Measurements from ENCODE around the gene CDH13. TPM values are rescaled to one million over a fixed set of nuclear protein-coding genes. Genes with fewer than 3 reads are reported as not detected.

CDH13 gene
- total RNA-seq, 2 experiments from 2014 or later: not detected

DNA sequence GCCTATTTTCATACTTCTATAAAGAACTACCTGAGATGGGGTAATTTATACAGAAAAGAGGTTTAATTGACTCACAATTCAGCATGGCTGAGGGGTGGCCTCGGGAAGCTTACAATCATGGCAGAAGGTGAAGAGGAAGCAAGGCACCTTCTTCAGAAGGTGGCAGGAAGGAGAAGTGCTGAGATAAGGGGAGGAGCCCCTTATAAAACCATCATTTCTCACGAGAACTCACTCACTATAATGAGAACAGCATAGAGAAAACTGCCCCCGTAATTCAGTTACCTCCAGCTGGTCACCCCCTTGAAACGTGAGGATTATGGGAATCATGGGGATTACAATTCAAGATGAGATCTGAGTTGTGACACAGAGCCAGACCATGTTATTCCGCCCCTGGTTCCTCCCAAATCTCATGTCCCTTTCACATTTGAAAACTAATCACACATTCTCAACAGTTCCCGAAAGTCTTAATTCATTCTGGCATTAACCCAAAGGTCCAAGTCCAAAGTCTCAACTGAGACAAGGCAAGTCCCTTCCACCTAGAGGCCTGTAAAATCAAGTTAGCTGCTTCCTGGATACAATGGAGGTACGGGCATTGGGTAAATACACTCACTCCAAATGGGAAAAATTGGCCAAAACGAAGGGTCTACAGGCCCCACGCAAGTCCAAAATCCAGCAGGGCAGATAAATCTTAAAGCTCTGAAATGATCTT is 237.7 kb downstream of the CDH13 start:
- no peak overlapping the region for H3K4me3 ChIP-seq (ENCODE audit: low read depth, low read length, poor library complexity, severe bottlenecking)
- no peak overlapping the region for H2AFZ ChIP-seq (ENCODE audit: low read length)
- H3K4me1 ChIP-seq (ENCODE audit: insufficient read depth, low read length, poor library complexity, severe bottlenecking): no peaks in the 10 kb centered on the region
- no peak for DNase-seq (ENCODE audit: low spot score)
- CTCF ChIA-PET (ENCODE audit: unreplicated experiment): no interaction called here
- no peaks in the 10 kb centered on the region for H3K9me2 ChIP-seq (ENCODE audit: insufficient read depth, low read length)
- POLR2A ChIA-PET: no interaction called here
- H4K20me1 ChIP-seq (ENCODE audit: insufficient read depth, low read length): no peaks in the 10 kb centered on the region
- BruUV-seq (replicated peaks): no TSS peak
- no peaks in the 10 kb centered on the region for H3K36me3 ChIP-seq (ENCODE audit: insufficient read depth, low read length)
- H3K79me2 ChIP-seq (ENCODE audit: insufficient read depth, low read depth, low read length): no peaks in the 10 kb centered on the region
- H3K27ac ChIP-seq (ENCODE audit: low read depth, low read length, poor library complexity, severe bottlenecking): no peak overlapping the region
- no peak overlapping the region for H3K4me2 ChIP-seq (ENCODE audit: low read length)
- TF ChIP-seq, protein P1, sequence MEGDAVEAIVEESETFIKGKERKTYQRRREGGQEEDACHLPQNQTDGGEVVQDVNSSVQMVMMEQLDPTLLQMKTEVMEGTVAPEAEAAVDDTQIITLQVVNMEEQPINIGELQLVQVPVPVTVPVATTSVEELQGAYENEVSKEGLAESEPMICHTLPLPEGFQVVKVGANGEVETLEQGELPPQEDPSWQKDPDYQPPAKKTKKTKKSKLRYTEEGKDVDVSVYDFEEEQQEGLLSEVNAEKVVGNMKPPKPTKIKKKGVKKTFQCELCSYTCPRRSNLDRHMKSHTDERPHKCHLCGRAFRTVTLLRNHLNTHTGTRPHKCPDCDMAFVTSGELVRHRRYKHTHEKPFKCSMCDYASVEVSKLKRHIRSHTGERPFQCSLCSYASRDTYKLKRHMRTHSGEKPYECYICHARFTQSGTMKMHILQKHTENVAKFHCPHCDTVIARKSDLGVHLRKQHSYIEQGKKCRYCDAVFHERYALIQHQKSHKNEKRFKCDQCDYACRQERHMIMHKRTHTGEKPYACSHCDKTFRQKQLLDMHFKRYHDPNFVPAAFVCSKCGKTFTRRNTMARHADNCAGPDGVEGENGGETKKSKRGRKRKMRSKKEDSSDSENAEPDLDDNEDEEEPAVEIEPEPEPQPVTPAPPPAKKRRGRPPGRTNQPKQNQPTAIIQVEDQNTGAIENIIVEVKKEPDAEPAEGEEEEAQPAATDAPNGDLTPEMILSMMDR (conservative IDR thresholded peaks at IDR 0.05; ENCODE audit: low read length): no peak
- TF ChIP-seq EZH2phosphoT487 (IDR thresholded peaks at IDR 0.05; ENCODE audit: borderline replicate concordance, low read depth, low read length): no peak
- intact Hi-C loops (cut with micrococcal nuclease; ENCODE audit: unreplicated experiment): no loop called here
- no peaks in the 10 kb centered on the region for H3K9me3 ChIP-seq (ENCODE audit: low read length)

DNA sequence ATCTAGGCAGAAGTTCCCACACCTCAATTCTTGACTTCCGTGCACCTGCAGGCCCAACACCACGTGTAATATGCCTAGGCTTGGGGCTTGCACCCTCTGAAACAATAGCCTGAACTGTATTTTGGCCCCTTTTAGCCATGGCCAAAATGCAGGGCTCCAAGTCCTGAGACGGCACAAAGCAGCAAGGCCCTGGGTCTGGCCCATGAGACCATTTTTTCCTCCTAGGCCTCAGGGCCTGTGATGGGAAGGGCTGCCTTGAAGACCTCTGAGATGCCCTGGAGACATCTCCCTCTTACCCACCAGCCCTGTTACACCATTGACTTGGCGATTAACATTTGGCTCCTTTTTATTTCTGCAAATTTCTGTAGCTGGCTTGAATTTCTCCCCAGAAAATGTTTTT is 238.6 kb downstream of the CDH13 start:
- Histone ChIP-seq H3K4me2 (ENCODE audit: low read length) (no peak overlapping the region), H3K9me2 (ENCODE audit: insufficient read depth, low read length) (no peaks in the 10 kb centered on the region), H3K27ac (ENCODE audit: low read depth, low read length, poor library complexity, severe bottlenecking) (no peak overlapping the region), H3K36me3 (ENCODE audit: insufficient read depth, low read length) (no peaks in the 10 kb centered on the region), H3K4me1 (ENCODE audit: insufficient read depth, low read length, poor library complexity, severe bottlenecking) (no peaks in the 10 kb centered on the region), H3K79me2 (ENCODE audit: insufficient read depth, low read depth, low read length) (no peaks in the 10 kb centered on the region), H4K20me1 (ENCODE audit: insufficient read depth, low read length) (no peaks in the 10 kb centered on the region), H3K4me3 (ENCODE audit: low read depth, low read length, poor library complexity, severe bottlenecking) (no peak overlapping the region), H2AFZ (ENCODE audit: low read length) (no peak overlapping the region), H3K9me3 (ENCODE audit: low read length) (no peaks in the 10 kb centered on the region)
- intact Hi-C loops (cut with micrococcal nuclease; ENCODE audit: unreplicated experiment): no loop called here
- ChIA-PET CTCF (ENCODE audit: unreplicated experiment) (no interaction called here), POLR2A (no interaction called here)
- DNase-seq (ENCODE audit: low spot score): no peak
- TF ChIP-seq EZH2phosphoT487 (IDR thresholded peaks at IDR 0.05; ENCODE audit: borderline replicate concordance, low read depth, low read length): no peak
- TF ChIP-seq, protein P1 (conservative IDR thresholded peaks at IDR 0.05; ENCODE audit: low read length): no peak
- BruUV-seq (replicated peaks): no TSS peak

DNA sequence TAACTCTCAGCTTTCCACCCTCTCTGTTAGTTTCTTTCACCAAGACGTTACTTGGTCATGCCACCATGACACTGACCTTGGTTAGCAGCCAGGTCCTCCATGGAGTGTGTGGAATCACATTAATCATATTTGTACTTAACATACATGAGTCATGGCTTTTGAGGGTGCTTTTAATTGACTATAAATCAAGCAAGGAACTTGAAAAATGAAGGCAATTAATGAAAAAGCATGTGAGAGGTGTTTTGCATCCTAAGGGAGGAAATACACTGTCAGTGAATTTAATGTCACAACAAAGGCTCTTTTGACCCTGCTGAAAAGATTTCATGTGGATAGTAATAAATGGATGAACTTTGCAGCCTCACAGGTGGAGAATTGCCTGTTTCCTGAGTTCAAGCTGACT is 240.7 kb downstream of the CDH13 start:
- TF ChIP-seq, protein P1 (conservative IDR thresholded peaks at IDR 0.05; ENCODE audit: low read length): no peak
- TF ChIP-seq EZH2phosphoT487 (IDR thresholded peaks at IDR 0.05; ENCODE audit: borderline replicate concordance, low read depth, low read length): no peak

More for the DNA sequence above, 240.7 kb downstream of the CDH13 start:
- H3K36me3 ChIP-seq (ENCODE audit: insufficient read depth, low read length): no peaks in the 10 kb centered on the region
- H3K4me1 ChIP-seq (ENCODE audit: insufficient read depth, low read length, poor library complexity, severe bottlenecking): no peaks in the 10 kb centered on the region
- H2AFZ ChIP-seq (ENCODE audit: low read length): no peak overlapping the region
- H3K27ac ChIP-seq (ENCODE audit: low read depth, low read length, poor library complexity, severe bottlenecking): no peak overlapping the region
- H3K9me3 ChIP-seq (ENCODE audit: low read length): no peaks in the 10 kb centered on the region
- POLR2A ChIA-PET: no interaction called here
- H3K4me3 ChIP-seq (ENCODE audit: low read depth, low read length, poor library complexity, severe bottlenecking): no peak overlapping the region
- no peaks in the 10 kb centered on the region for H3K9me2 ChIP-seq (ENCODE audit: insufficient read depth, low read length)
- no peaks in the 10 kb centered on the region for H3K79me2 ChIP-seq (ENCODE audit: insufficient read depth, low read depth, low read length)
- CTCF ChIA-PET (ENCODE audit: unreplicated experiment): no interaction called here
- no TSS peak for BruUV-seq (replicated peaks)
- DNase-seq (ENCODE audit: low spot score): no peak
- no peak overlapping the region for H3K4me2 ChIP-seq (ENCODE audit: low read length)
- intact Hi-C loops (cut with micrococcal nuclease; ENCODE audit: unreplicated experiment): no loop called here
- no peaks in the 10 kb centered on the region for H4K20me1 ChIP-seq (ENCODE audit: insufficient read depth, low read length)

Data from OCI-LY7 (cell line).